Measurements from ENCODE around the gene FAM186B.
"Not testable (repeated sequence)": the region's sequence is repeated elsewhere in the genome, so short reads cannot be mapped to it uniquely, and the experiment has no call there.

Gene FAM186B

DNA sequence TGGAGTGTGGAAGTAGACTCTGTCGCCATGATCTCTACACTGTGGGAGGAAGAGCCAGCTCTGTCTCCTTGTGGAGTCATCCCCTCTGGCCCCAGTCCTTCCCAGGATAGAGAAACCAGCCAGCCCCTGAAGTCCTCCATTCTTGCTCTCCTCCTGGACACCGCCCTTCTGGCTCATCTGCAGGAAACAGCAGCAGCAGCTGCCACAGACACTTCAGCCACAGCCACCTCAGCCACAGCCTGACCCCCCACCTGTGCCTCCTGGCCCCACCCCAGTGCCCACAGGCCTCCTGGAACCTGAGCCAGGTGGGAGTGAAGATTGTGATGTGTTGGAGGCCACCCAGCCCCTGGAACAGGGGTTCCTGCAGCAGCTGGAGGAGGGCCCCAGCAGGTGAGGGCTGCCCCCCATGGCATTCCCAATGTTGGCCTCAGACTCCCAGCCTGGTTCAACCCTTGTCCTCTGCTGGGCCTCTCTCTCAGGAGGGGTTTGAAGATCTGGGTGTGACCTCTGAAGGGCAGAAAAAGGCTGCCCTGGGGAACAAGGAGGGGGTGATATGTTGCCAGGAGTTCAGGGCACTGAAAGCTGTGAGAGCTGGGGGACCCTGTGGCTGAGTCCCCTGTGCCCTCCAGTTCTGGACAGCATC lies 28.4 kb upstream of the FAM186B start:
- DNase-seq, result no peak

DNA sequence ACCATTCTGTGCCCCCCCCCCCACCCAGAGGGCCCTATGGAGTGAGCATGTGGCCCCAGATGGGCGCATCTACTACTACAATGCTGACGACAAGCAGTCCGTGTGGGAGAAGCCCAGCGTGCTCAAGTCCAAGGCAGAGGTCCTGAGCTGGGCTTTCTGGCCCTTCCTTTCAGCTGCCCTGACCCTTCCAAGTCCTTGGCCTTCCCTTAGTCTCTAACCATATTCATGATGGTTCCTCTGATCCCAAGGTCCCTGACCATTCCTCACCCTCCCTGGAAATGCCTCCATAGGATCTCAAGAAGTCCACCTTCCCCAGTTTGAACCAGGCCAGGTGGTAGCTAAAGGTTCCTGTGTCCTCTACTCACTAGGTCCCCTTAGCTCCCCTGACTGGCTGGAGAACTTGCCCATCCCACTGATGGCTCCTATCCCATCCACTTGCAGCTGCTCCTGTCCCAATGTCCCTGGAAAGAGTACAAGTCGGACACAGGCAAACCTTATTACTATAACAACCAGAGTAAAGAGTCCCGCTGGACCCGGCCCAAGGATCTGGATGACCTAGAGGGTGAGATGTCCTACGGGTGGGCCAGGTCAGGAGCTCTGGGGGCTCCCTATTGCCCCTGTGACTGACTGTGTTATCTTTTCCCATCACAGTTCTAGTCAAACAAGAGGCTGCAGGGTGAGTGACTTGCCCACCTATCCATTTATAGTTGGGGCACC lies 27.7 kb upstream of the FAM186B start:
- no peak for DNase-seq

- DNase-seq, result no peak
These were observed 27.0 kb upstream of the FAM186B start for GRCh38 chr12:49632401-49632800.

DNA sequence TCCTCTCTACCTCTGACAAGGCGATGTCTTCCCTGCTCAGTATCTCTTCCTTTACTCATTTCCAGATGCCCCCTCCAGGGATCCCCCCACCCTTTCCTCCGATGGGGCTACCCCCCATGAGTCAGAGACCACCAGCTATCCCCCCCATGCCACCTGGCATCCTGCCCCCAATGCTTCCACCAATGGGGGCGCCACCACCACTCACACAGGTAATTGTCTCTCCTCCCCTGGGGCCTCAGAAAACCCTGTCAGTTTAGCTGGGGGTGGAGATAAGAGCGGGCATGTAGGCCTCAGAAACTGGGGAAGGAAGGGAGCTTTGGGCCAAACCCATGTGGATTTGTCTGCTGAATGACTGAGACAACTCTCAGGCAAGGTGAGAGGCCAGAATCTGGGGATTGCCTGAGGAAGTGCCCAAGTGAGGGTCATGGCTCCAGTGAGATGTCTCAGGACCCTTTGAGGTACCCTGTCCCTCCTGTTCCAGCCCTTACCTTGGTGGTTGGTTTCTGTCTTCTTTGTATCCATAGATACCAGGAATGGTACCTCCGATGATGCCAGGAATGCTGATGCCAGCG lies 26.0 kb upstream of the FAM186B start:
- no peak for DNase-seq

GRCh38 chr12:49627752-49628360 lies 22.4 kb upstream of the FAM186B start:
- DNase-seq, result no peak

GRCh38 chr12:49626836-49627235 lies 21.4 kb upstream of the FAM186B start:
- no peak for DNase-seq

GRCh38 chr12:49626169-49626835 lies 20.9 kb upstream of the FAM186B start:
- no peak for DNase-seq

GRCh38 chr12:49624921-49625577 lies 19.6 kb upstream of the FAM186B start:
- DNase-seq, result no peak

DNA sequence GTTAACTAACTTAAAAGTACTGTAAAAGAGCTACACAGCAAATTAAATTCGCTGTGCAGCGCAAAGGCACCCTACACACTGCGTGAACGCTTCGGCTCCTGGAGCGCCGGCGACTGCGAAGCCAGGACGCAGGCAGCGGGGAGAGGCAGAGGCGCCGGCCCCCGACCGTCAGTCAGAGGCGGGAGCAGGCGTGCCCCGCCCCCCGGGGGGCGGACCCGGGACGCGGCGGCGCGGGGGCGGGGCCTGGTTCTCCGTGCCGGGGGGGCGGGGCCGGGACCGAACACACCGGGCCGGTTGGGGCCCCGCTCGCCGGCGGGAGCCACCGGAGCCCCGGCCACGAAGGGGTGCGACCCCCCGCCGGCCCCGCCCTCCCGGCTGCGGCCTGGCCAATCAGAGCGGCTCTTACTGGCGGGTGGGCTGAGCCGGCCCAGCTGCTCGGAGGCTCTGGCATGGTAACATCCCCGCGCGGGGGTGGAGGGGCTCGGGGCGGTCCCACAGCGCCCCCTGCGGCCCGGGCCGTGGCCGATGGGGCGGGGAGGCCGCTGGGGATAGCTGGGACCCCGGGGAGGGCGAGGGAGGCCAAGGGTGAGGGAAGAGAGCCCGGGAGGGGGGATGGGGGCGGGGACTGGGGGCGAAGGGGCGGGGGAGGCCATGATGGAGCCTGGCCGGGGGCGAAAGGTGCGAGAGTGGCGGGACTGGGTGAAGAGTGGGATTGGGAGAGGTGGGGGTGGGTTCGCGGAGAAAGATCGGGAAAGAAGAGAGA lies 17.9 kb upstream of the FAM186B start, which contains the start of gene PRPF40B:
Gene PRPF40B, plus strand, starts transcription at position 420 of the 763 bp plus-strand sequence. Its CDS starts 30 bp downstream, at position 450.
- peak; percentile 39 for DNase-seq

GRCh38 chr12:49622501-49623141 lies 17.2 kb upstream of the FAM186B start:
- DNase-seq, result peak; percentile 39

GRCh38 chr12:49621651-49622500 lies 16.4 kb upstream of the FAM186B start:
- DNase-seq, result no peak

DNA sequence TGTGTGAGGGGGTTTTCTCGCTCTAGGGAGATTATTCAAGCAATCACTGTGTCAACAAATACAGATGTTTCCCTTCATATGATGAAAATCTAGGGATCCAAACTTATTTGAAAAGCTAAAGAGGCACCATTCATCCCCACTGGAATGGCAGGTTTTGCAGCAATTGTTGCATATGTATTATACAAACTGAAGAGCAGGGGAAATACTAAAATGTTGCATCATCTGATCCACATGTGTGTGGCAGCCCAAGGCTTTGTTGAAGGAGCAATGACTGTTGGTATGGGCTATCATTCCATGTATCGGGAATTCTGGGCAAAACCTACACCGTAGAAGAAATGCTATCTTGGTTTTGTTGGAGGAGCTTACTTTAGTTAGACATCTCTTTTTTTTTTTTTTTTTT lies 13.8 kb upstream of the FAM186B start:
- no peak for DNase-seq

GRCh38 chr12:49618576-49618975 lies 13.1 kb upstream of the FAM186B start:
- no peak for DNase-seq

DNA sequence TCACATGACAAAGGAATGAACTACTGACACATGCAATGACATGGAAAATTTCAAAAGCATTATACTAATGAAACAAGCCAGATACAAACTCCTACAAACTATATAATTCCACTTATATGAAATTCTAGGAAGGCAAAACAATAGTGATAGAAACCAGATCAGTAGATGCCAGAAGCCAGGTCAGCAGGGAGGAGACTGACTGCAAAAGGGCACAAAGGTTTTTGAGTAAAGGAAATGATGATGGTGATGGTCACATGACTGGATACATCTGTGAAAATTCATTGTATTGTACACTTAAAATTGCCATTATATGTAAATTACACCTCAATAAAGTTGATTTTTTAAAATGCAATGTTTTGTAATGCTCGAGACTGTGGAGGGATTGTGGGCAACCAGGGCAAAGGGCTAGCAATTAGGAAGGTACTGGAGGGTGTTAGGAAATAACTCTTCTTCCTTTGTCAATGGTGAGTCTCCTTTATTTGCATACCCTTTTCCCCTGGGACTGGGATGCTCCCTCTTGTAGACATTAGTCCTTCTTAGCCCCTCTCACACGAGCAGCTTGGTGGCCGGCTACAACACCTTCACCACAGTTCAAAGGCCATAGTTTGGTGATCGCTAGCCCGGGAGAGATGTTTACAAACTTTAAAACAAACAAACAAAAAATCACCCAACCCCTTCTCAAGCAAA lies 11.2 kb upstream of the FAM186B start:
- no peak for DNase-seq

DNA sequence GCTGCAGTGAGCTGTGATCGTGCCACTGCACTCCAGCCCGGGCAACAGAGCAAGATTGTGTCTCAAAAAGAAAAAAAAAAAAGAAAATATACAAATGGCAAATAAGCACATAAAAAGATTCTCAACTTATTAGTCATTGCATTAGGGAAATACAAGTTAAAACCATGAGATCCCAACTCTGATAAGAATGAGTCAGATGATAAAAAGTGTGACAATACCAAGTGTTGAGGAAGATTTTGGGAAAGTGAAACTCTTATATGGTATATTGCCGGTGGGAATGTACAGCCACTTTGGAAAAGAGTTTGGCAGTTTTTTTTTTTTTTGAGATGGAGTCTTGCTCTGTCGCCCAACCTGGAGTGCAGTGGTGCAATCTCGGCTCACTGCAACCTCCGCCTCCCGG lies 10.3 kb upstream of the FAM186B start:
- DNase-seq, result no peak

- no peak for DNase-seq
These were observed 6.8 kb upstream of the FAM186B start for GRCh38 chr12:49612210-49612609.

DNA sequence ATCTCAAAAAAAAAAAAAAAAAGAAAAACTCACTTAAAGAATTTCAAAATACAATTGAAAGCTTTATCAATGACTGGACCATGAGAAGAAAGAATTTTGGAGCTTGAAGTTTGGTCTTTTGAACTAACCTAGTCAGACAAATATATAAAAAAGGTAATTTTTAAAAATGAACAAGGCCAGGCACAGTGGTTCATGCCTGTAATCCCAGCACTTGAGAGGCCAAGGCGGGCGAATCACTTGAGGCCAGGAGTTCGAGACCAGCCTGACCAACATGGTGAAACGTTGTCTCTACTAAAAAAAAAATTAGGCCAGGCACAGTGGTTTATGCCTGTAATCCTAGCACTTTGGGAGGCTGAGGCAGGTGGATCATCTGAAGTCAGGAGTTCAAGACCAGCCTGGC lies 5.3 kb upstream of the FAM186B start:
- DNase-seq, result not testable (repeated sequence)

DNA sequence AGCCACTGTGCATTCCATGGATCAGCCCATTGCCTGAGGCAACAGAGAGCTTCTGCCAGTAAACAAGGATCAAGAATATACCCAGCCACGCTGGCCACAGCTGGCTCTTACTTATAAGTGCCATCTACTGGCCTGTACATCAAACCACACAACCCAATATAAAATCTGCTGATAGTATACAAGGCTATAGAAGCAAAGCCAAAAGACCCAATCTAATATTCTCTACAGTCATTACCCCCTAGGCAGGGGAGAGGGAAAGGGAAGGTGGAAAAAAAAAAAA lies 4.4 kb upstream of the FAM186B start:
- no peak for DNase-seq

GRCh38 chr12:49609059-49609874 lies 3.8 kb upstream of the FAM186B start:
- no peak for DNase-seq

All from NCI-H1694 (cell line).